Smooth muscle cell (in vitro differentiated cells): ENCODE measurements around the gene CRISPLD2. TPM values are rescaled to one million over a fixed set of nuclear protein-coding genes. Genes with fewer than 3 reads are reported as not detected.

Experiments
- DNase-seq: peaks from one replicate; lab custom pipeline; 2025; ENCODE audit not compliant: unreplicated experiment; lab: John Stamatoyannopoulos, UW
- H2AFZ ChIP-seq: fragments of 200-600 bp; sonication (generic); 2 replicates; pipeline ENCODE4 v1.6.0; 2016; ENCODE audit warnings: antibody characterized with exemption, low read depth, mild to moderate bottlenecking
- H3F3A ChIP-seq: fragments of 200-600 bp; sonication (generic); 2 replicates; pipeline ENCODE4 v1.6.0; 2017; ENCODE audit warnings: antibody characterized with exemption, low read depth
- H3K27ac ChIP-seq: fragments of 200-600 bp; sonication (generic); 2 replicates; pipeline ENCODE4 v1.5.1; 2016; ENCODE audit warnings: low read depth, mild to moderate bottlenecking
- H3K27me3 ChIP-seq: fragments of 200-600 bp; sonication (generic); 2 replicates; pipeline ENCODE4 v1.6.1; 2016; ENCODE audit warnings: low read depth, mild to moderate bottlenecking
- H3K36me3 ChIP-seq: fragments of 200-600 bp; sonication (generic); 2 replicates; pipeline ENCODE4 v1.5.1; 2016; ENCODE audit warnings: low read depth
- H3K4me1 ChIP-seq: fragments of 200-600 bp; sonication (generic); 2 replicates; pipeline ENCODE4 v1.5.1; 2016; ENCODE audit warnings: low read depth
- H3K4me2 ChIP-seq: fragments of 200-600 bp; sonication (generic); 2 replicates; pipeline ENCODE4 v1.6.0; 2016; ENCODE audit warnings: mild to moderate bottlenecking
- H3K4me3 ChIP-seq: fragments of 200-600 bp; sonication (generic); 2 replicates; pipeline ENCODE4 v1.5.1; 2016; ENCODE audit warnings: mild to moderate bottlenecking
- H3K79me2 ChIP-seq: fragments of 200-600 bp; sonication (generic); 2 replicates; pipeline ENCODE4 v1.6.0; 2016; ENCODE audit warnings: low read depth, mild to moderate bottlenecking
- H3K9ac ChIP-seq: fragments of 200-600 bp; sonication (generic); 2 replicates; pipeline ENCODE4 v1.6.0; 2016; ENCODE audit warnings: low read depth
- H3K9me3 ChIP-seq: fragments of 200-600 bp; sonication (generic); replicated peaks from 2 replicates; pipeline ENCODE4 v1.5.1; 2016; ENCODE audit warnings: low read depth
- H4K20me1 ChIP-seq: fragments of 200-600 bp; sonication (generic); 2 replicates; pipeline ENCODE4 v1.6.0; 2016; ENCODE audit warnings: low read depth
- WGBS: methylation state at CpG from one replicate; pipeline ENCODE4 v1.1.7; 2016; ENCODE audit warnings: low lambda C conversion rate; 5-methylcytosine and 5-hydroxymethylcytosine counted together
- polyA plus RNA-seq: library from polyadenylated mRNA; unstranded; fragments of >200 nt; fragmentation: Nextera tagmentation; extraction: Ambion mirVana; gene quantifications from 2 replicates; pipeline ENCODE4 v1.2.1, GENCODE V29; 2016
- total RNA-seq: library from RNA; depleted of rRNA; stranded (reverse); fragments of >200 nt; gene quantifications from 2 replicates; pipeline ENCODE4 v1.2.3, GENCODE V29; 2014
- TF ChIP-seq, protein P1 (sequence below): fragments of 200-600 bp; sonication (generic); IDR thresholded peaks from 2 replicates; pipeline ENCODE4 v1.5.1; 2017; ENCODE audit warnings: borderline replicate concordance, mild to moderate bottlenecking, antibody characterized with exemption; ENCODE audit not compliant: insufficient read depth, poor library complexity, severe bottlenecking

Gene CRISPLD2
- total and polyA plus RNA-seq, 2 experiments from 2014 or later = 63.1 to 105 TPM

DNA sequence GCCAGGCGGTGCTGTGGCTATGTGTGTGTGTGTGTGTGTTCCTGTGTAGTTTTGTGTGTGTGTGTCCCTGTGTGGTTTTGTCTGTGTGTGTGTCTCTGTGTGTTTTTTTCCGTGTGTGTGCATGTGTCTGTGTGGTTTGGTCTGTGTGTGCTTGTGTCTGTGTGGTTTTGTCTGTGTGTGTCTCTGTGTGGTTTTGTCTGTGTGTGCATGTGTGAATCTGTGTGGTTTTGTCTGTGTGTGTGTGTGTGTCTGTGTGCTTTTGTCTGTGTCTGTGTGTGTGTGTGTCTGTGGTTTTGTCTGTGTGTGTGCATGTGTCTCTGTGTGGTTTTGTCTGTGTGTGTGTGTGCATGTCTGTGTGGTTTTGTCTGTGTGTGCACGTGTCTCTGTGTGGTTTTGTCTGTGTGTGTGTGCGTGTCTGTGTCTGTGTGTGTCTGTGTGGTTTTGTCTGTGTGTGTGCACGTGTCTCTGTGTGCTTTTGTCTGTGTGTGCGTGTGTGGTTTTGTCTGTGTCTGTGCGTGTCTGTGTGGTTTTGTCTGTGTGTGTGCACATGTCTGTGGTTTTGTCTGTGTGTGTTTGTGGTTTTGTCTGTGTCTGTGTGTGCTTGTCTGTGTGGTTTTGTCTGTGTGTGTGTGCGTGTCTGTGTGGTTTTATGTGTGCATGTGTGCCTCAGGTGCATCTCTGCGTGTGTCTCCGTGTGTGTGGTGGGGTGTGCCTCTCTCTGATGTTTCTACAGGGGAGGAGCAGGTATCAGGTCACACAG lies 129.2 kb downstream of the CRISPLD2 start:
- peaks cover 26% of the 10 kb centered on the region for H3F3A ChIP-seq
- 59% methylated on average over 10 of the region's 10 CpGs for WGBS
- H3K4me3 ChIP-seq = no peak overlapping the region
- no peak overlapping the region for H3K27ac ChIP-seq
- H3K27me3 ChIP-seq = no peaks in the 10 kb centered on the region
- no peak overlapping the region for H2AFZ ChIP-seq
- no peak overlapping the region for H3K4me2 ChIP-seq
- DNase-seq = no peak
- H3K4me1 ChIP-seq = peaks cover 18% of the 10 kb centered on the region
- no peaks in the 10 kb centered on the region for H3K79me2 ChIP-seq
- no peaks in the 10 kb centered on the region for H3K36me3 ChIP-seq
- TF ChIP-seq, protein P1, sequence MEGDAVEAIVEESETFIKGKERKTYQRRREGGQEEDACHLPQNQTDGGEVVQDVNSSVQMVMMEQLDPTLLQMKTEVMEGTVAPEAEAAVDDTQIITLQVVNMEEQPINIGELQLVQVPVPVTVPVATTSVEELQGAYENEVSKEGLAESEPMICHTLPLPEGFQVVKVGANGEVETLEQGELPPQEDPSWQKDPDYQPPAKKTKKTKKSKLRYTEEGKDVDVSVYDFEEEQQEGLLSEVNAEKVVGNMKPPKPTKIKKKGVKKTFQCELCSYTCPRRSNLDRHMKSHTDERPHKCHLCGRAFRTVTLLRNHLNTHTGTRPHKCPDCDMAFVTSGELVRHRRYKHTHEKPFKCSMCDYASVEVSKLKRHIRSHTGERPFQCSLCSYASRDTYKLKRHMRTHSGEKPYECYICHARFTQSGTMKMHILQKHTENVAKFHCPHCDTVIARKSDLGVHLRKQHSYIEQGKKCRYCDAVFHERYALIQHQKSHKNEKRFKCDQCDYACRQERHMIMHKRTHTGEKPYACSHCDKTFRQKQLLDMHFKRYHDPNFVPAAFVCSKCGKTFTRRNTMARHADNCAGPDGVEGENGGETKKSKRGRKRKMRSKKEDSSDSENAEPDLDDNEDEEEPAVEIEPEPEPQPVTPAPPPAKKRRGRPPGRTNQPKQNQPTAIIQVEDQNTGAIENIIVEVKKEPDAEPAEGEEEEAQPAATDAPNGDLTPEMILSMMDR = no peak
- H3K9me3 ChIP-seq = no peaks in the 10 kb centered on the region
- no peak overlapping the region for H3K9ac ChIP-seq
- H4K20me1 ChIP-seq = no peaks in the 10 kb centered on the region

DNA sequence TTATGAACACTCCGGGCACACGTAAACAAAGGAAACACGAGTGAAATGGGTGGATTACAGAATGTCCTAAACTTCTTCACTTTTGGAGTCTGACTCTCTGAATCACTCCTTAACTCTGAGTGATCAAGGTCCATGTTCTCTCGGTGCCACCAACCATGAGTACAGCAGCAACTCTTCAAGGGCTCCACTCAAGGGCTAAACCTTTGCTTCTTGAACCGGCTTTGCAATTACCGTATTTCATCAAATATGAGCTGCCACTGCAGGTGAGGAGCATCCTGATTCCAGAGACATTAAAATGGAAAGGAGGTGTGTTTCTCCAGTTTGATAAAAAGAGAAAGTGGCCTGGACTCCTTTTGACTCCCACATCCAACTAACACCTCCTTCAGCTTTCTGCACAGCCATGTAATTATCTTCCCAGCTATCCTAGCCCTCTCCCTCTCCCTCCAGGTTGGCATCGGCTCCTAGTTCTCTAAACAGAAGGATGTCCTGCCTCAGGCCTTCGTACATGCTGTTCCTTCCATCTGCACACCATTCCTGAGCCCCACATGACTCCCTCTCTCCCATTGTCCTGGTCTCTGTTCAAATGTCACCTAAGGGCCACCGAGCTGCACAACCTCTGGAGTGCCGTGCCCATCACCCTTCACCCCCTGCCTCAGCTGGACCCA lies 130.1 kb downstream of the CRISPLD2 start:
- DNase-seq = no peak
- WGBS = 77% methylated on average over 10 of the region's 10 CpGs
- TF ChIP-seq, protein P1 = no peak
- no peaks in the 10 kb centered on the region for H3K79me2 ChIP-seq
- no peaks in the 10 kb centered on the region for H3K27me3 ChIP-seq
- no peaks in the 10 kb centered on the region for H3K9me3 ChIP-seq
- H3K4me3 ChIP-seq = no peak overlapping the region
- H3K4me2 ChIP-seq = no peak overlapping the region
- peaks cover 19% of the 10 kb centered on the region for H3K4me1 ChIP-seq
- H3K9ac ChIP-seq = no peak overlapping the region
- H3K36me3 ChIP-seq = no peaks in the 10 kb centered on the region
- no peaks in the 10 kb centered on the region for H4K20me1 ChIP-seq
- H3K27ac ChIP-seq = no peak overlapping the region
- H2AFZ ChIP-seq = no peak overlapping the region
- H3F3A ChIP-seq = peaks cover 35% of the 10 kb centered on the region

DNA sequence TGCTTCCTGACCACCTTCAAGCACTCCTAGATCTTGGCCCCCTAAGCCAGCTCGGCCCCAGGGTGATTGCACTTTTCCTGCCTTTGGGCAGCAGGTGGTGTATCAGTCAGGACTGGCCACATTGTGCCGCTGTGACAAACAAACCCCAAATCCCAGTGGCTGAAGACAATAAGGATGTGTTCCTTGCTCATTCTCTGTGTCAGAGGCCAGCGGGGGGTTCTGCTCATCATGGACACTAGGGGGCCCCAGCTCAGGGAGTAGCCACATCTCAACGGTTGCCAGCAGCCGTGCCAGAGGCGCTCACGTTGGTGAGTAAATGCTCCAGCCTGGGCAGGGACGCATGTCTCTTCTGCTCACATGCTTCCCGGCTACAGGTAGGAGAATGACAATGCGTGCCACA lies 131.1 kb downstream of the CRISPLD2 start:
- H3K4me1 ChIP-seq = peaks cover 19% of the 10 kb centered on the region
- TF ChIP-seq, protein P1 = peak; percentile 7
- 92% methylated on average over 10 of the region's 10 CpGs for WGBS
- H3K27me3 ChIP-seq = no peaks in the 10 kb centered on the region
- no peaks in the 10 kb centered on the region for H3K9me3 ChIP-seq
- H3K79me2 ChIP-seq = no peaks in the 10 kb centered on the region
- no peak overlapping the region for H2AFZ ChIP-seq
- H3K9ac ChIP-seq = no peak overlapping the region
- no peak overlapping the region for H3K27ac ChIP-seq
- H3K4me2 ChIP-seq = no peak overlapping the region
- H3F3A ChIP-seq = peaks cover 36% of the 10 kb centered on the region
- no peaks in the 10 kb centered on the region for H4K20me1 ChIP-seq
- H3K36me3 ChIP-seq = no peaks in the 10 kb centered on the region
- no peak overlapping the region for H3K4me3 ChIP-seq
- no peak for DNase-seq
